Colonic mucosa (tissue), 4 donors: ENCODE results near the gene PLVAP. TPM values are rescaled to one million over a fixed set of nuclear protein-coding genes. Genes with fewer than 3 reads are reported as not detected.

Experiments used
- DNase-seq: peaks from one replicate; pipeline ENCODE4 v3.0.0-alpha.2; 2020
- H3K27ac ChIP-seq: fragments of 200-600 bp; one replicate; pipeline ENCODE4 v1.8.0; 2021
- H3K27me3 ChIP-seq: fragments of 200-600 bp; one replicate; pipeline ENCODE4 v1.8.0; 2021
- H3K36me3 ChIP-seq: fragments of 200-600 bp; one replicate; pipeline ENCODE4 v1.8.0; 2021
- H3K4me1 ChIP-seq: fragments of 200-600 bp; one replicate; pipeline ENCODE4 v1.8.0; 2021; ENCODE audit warnings: mild to moderate bottlenecking
- H3K4me3 ChIP-seq: fragments of 200-600 bp; one replicate; pipeline ENCODE4 v1.8.0; 2021
- H3K9ac ChIP-seq, 2 donors: one replicate each; pipeline ENCODE4 v1.7.0; 2013; ENCODE audit warnings: control low read depth in 2 of 2, low read depth in 2 of 2, low read length in 2 of 2
- H3K9me3 ChIP-seq: fragments of 200-600 bp; one replicate; pipeline ENCODE4 v1.8.0; 2021
- intact Hi-C: fragments of 100-400 bp; cut with DNase I; formaldehyde crosslinking; loops from one replicate; pipeline ENCODE4 v1.14.1; 2022
- total RNA-seq, 2 donors: library from RNA; stranded (reverse); fragmentation: NEBNext Ultra II Directional in 1 of 2; extraction: Animal tissue kit (Norgen Biotek cat#: 25700) in 1 of 2; gene quantifications; one replicate each; pipeline ENCODE4 v1.2.1, GENCODE V29; 2021
- TF ChIP-seq, protein P1 (sequence below): fragments of 200-600 bp; IDR thresholded peaks from one replicate; pipeline ENCODE4 v1.8.0; 2022; ENCODE audit warnings: antibody characterized with exemption, mild to moderate bottlenecking
- donor health status: healthy.
- donor health status: DM: no; HTN: no; CAD: no.
- donor health status: DM: no; HTN: no; CAD: no.

The PLVAP gene
- total RNA-seq, 2 donors from 2014 or later = 20.8 to 47.1 TPM

DNA sequence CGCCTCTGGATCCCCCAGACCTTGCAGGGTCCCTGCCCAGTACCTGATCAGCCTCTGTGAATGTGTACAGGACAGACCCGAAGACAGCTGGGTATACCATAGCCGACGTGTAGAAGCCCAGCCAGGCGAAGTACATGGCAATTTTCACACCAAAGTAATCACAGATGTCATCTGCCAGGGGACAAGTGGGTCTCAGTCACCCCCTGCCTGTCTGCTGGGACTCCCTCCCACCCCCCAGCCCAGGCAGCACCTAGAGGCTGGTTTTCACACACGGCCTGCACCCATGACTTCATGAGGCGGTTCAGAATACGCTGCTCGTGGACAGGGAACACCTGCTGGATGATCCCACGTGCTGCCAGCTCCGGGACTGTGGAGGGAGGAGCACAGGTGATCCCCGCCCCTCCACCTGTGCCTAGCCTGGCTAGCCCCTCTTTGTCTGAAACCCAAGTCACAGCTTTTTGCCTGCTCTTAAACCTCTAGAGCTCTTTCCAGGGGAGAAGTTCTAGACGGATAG, 46.0 kb downstream of the PLVAP start:
- H3K9ac ChIP-seq = no peak overlapping the region
- TF ChIP-seq, protein P1, sequence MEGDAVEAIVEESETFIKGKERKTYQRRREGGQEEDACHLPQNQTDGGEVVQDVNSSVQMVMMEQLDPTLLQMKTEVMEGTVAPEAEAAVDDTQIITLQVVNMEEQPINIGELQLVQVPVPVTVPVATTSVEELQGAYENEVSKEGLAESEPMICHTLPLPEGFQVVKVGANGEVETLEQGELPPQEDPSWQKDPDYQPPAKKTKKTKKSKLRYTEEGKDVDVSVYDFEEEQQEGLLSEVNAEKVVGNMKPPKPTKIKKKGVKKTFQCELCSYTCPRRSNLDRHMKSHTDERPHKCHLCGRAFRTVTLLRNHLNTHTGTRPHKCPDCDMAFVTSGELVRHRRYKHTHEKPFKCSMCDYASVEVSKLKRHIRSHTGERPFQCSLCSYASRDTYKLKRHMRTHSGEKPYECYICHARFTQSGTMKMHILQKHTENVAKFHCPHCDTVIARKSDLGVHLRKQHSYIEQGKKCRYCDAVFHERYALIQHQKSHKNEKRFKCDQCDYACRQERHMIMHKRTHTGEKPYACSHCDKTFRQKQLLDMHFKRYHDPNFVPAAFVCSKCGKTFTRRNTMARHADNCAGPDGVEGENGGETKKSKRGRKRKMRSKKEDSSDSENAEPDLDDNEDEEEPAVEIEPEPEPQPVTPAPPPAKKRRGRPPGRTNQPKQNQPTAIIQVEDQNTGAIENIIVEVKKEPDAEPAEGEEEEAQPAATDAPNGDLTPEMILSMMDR = no peak
- peaks cover 22% of the 10 kb centered on the region for H3K4me1 ChIP-seq
- intact Hi-C loops = no loop called here
- H3K27ac ChIP-seq = no peak overlapping the region
- H3K4me3 ChIP-seq = no peak overlapping the region
- no peaks in the 10 kb centered on the region for H3K36me3 ChIP-seq
- peaks cover 10% of the 10 kb centered on the region for H3K27me3 ChIP-seq
- DNase-seq = no peak
- H3K9me3 ChIP-seq = no peaks in the 10 kb centered on the region

DNA sequence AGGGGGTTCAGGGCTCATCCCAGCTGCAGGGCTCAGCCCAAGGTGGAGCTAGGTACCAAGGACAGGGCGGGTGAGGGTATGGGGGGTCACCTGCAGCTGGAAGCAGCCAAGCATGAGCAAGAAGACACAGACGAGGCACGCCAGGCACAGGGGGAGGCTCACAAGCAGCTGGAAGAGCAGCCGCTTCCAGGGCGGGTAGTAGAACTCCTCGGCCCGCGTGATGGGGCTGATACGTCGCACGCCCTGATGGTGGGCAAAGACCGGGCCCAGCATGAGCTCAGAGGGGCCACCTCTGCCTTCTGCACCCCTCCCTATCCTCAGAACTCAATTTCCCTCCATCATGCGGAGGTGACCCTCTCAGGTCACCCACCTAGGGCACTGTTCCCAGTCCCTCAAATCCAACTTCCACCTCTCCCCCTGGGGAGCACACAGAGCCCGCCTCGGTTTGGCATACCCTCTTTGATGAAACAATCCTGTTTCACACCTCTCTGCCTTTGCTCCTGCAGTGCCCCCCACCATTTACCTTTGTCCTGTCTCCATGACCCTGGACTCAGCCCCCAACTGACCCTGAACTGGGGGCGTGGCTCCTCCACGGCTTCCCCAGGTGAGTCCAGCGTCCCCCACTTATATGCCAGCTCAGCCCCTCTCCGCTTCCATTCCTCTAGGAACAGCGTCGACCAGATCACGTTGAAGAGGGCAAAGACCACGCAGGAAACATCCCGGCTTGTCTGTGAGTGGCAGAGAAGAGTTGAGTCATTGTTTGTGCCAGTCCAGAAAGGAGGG, 46.7 kb downstream of the PLVAP start:
- TF ChIP-seq, protein P1 = no peak
- Histone ChIP-seq H3K27me3 (peaks cover 10% of the 10 kb centered on the region), H3K36me3 (no peaks in the 10 kb centered on the region), H3K4me3 (no peak overlapping the region), H3K27ac (no peak overlapping the region), H3K4me1 (peaks cover 22% of the 10 kb centered on the region), H3K9ac (no peak overlapping the region), H3K9me3 (no peaks in the 10 kb centered on the region)
- no peak for DNase-seq
- intact Hi-C loops = no loop called here

DNA sequence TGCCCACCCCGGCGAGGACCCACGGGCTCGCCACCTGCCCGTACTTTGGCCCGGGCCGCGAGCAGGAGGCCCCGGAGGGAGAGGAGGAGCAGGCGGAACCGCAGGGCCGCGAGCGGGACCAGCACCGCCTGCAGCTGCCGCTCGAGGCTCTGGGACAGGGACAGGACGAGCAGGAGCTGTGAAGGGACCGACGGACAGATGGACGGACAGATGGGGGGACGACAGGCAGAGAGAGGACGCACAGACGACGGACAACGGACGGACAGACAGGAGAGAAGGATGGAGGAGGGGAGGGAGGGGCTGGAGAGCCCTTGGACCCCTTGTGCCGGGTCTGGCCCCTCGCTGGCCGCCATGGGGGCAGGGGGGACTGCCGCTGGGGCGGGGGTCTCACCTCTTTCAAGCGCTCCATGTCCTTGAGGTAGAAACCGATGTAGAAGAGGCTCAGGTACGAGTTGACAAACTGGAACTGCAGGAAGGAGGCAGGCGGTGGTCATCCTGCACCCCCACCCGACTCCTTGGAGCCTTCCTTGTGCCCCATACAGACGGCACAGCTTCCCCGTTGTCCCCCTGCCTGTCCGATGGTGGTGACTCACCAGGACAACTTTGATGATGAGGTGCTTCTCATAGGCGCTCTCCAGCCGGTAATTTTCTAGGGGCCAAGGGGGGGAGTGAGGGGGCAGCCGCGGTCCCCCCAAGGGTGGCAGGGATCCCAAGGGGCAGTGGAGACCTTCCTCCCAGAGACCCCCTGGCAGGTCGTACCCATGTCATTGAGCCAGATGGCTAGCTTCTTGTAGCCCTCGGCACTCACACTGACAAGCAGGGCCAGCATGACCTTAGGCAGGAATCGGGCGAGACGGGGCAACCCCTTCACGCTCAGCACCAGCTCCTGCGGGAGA, 47.5 kb downstream of the PLVAP start:
- intact Hi-C loops = no loop called here
- DNase-seq = no peak
- Histone ChIP-seq H3K27me3 (peaks cover 10% of the 10 kb centered on the region), H3K9ac (peak overlapping the region in 1 of 2 donors; percentile 24), H3K9me3 (no peaks in the 10 kb centered on the region), H3K4me1 (peaks cover 18% of the 10 kb centered on the region), H3K27ac (no peak overlapping the region), H3K4me3 (peak overlapping the region; percentile 53), H3K36me3 (no peaks in the 10 kb centered on the region)
- TF ChIP-seq, protein P1 = no peak

DNA sequence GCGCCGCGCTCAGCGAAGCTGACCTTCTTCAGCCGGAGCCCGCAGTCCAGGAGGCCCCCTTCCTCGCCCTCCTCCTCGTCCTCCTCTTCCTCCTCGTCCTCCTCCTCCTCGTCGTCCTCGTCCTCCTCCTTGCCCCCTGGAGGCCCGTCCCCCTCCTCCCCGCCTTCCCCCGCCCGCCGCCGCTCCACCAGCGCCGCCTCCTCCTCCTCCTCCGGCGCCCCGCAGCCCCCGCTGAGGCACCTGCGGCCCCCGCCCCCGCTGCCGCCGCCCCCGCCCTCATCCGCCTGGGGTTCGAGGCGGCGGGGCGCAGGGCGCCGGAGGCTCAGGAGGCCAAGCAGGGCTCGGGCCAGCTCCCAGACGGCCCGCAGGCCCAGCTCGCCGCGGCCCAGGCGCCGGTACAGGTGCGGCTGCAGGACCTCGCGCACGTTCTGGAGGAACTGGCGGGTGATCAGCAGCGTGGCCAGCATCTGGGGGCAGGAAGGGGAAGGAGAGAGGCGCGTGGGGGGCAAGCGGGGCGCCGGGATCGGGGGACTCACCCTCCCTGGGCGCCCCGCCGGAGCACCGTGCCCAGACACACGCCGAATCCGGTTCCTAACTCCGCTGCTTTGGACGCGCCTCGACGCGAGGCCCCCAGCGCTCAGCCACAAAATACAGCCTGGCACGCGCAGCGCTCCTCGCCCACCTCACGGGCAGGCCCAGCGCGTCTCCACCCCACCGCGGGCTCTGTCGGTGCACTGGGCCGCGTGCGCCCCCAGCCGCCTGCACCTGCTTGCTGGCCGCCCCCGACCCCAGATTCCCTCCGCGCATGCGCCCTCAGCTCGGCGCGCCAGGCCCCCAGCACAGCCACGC, 48.4 kb downstream of the PLVAP start:
- Histone ChIP-seq H3K27ac (peak overlapping the region; percentile 73), H3K36me3 (no peaks in the 10 kb centered on the region), H3K27me3 (peaks cover 10% of the 10 kb centered on the region), H3K4me1 (peaks cover 13% of the 10 kb centered on the region), H3K4me3 (peak overlapping the region; percentile 53), H3K9ac (peak overlapping the region; percentile 34 to 66), H3K9me3 (no peaks in the 10 kb centered on the region)
- TF ChIP-seq, protein P1 = no peak
- intact Hi-C loops = no loop called here
- no peak for DNase-seq
